Sciatic nerve (tissue), 2 donors: ENCODE measurements around the gene PTBP3. TPM values are rescaled to one million over a fixed set of nuclear protein-coding genes. Genes with fewer than 3 reads are reported as not detected.
A peak's percentile ranks its signal among the peaks of the same experiment; 100 is the strongest.
"Not testable (repeated sequence)": the region's sequence is repeated elsewhere in the genome, so short reads cannot be mapped to it uniquely, and the experiment has no call there.

Experiments
- ATAC-seq: fragments of 200-7000 bp; cut with Tn5 transposase; one replicate; pipeline ENCODE4 v1.9.1; 2020; ENCODE audit warnings: mild to moderate bottlenecking, moderate library complexity
- DNase-seq: peaks from one replicate; pipeline ENCODE4 v3.0.0-alpha.2; 2020; ENCODE audit warnings: low spot score
- intact Hi-C: fragments of 100-400 bp; cut with DNase I; formaldehyde crosslinking; loops from one replicate; pipeline ENCODE4 v1.14.2; 2022
- total RNA-seq: library from RNA; stranded (reverse); fragmentation: NEBNext Ultra II Directional; extraction: Animal tissue kit (Norgen Biotek cat#: 25700); gene quantifications from one replicate; pipeline ENCODE4 v1.2.1, GENCODE V29; 2021
- donor health status: DM: no; HTN: no; CAD: no.
- donor health status: DM: no; HTN: no; CAD: no.

The PTBP3 gene
- 61.7 TPM for total RNA-seq

- peak; percentile 86 for DNase-seq
- intact Hi-C loops: no loop called here
Measured at GRCh38 chr9:112332977-112333638, at the start of gene PTBP3. PTBP3 (minus strand) TSS chr9:112333619; CDS start chr9:112297865, 35,754 bp downstream.

GRCh38 chr9:112382501-112383364 lies 49.3 kb upstream of the PTBP3 start:
- intact Hi-C loops: no loop called here
- ATAC-seq (no peak), DNase-seq (no peak)

More at GRCh38 chr9:112332977-112333638, at the start of gene PTBP3:
- ATAC-seq: peak; percentile 68

- ATAC-seq: no peak
- intact Hi-C loops: no loop called here
- no peak for DNase-seq
Measured at GRCh38 chr9:112382066-112382465, 48.6 kb upstream of the PTBP3 start.

GRCh38 chr9:112380825-112381221 lies 47.4 kb upstream of the PTBP3 start:
- no peak for DNase-seq
- ATAC-seq: no peak
- intact Hi-C loops: no loop called here

- intact Hi-C loops: no loop called here
- DNase-seq (no peak), ATAC-seq (peak; percentile 34)
Measured at GRCh38 chr9:112380102-112380824, 46.8 kb upstream of the PTBP3 start, which contains the start of gene HSDL2. HSDL2 (plus strand) TSS chr9:112380108; CDS start chr9:112380164, 56 bp downstream.

- DNase-seq (peak; percentile 100), ATAC-seq (peak; percentile 99)
- intact Hi-C loops: no loop called here
Measured at GRCh38 chr9:112379177-112380101, 46.0 kb upstream of the PTBP3 start.

- ATAC-seq: peak; percentile 1
- DNase-seq: no peak
- intact Hi-C loops: no loop called here
Measured at GRCh38 chr9:112378328-112379176, 45.1 kb upstream of the PTBP3 start.

- ATAC-seq (no peak), DNase-seq (no peak)
- intact Hi-C loops: no loop called here
Measured at GRCh38 chr9:112377684-112378327, 44.4 kb upstream of the PTBP3 start.

GRCh38 chr9:112377087-112377486 lies 43.7 kb upstream of the PTBP3 start:
- ATAC-seq (no peak), DNase-seq (no peak)
- intact Hi-C loops: no loop called here

- ATAC-seq: no peak
- no peak for DNase-seq
- intact Hi-C loops: no loop called here
Measured at GRCh38 chr9:112375361-112375760, 41.9 kb upstream of the PTBP3 start.

GRCh38 chr9:112374232-112374631 lies 40.8 kb upstream of the PTBP3 start:
- ATAC-seq, intact Hi-C loops, DNase-seq: not testable (repeated sequence)

- DNase-seq, intact Hi-C loops, ATAC-seq: not testable (repeated sequence)
Measured at GRCh38 chr9:112373666-112374065, 40.2 kb upstream of the PTBP3 start.

- intact Hi-C loops: no loop called here
- no peak for DNase-seq
- ATAC-seq: no peak
Measured at GRCh38 chr9:112371060-112371459, 37.6 kb upstream of the PTBP3 start.

- no peak for ATAC-seq
- intact Hi-C loops: no loop called here
- DNase-seq: no peak
Measured at GRCh38 chr9:112369817-112370216, 36.4 kb upstream of the PTBP3 start.

- DNase-seq (no peak), ATAC-seq (no peak)
- intact Hi-C loops: no loop called here
Measured at GRCh38 chr9:112367465-112367864, 34.0 kb upstream of the PTBP3 start.

GRCh38 chr9:112366591-112366990 lies 33.2 kb upstream of the PTBP3 start:
- DNase-seq (no peak), ATAC-seq (no peak)
- intact Hi-C loops: no loop called here

- DNase-seq, intact Hi-C loops: not testable (repeated sequence)
Measured at GRCh38 chr9:112365257-112365656, 31.8 kb upstream of the PTBP3 start.

More at GRCh38 chr9:112365257-112365656, 31.8 kb upstream of the PTBP3 start:
- ATAC-seq: not testable (repeated sequence)
